NCI-H2196 treated with DMSO at 0.1 percent for 48 hours (cell line): ENCODE measurements around the gene ZXDC.

Source experiments
- DNase-seq: peaks from one replicate; lab custom pipeline; 2025; ENCODE audit not compliant: unreplicated experiment; lab: John Stamatoyannopoulos, UW

The ZXDC gene

GRCh38 chr3:126474498-126475412, 936 bp downstream of the ZXDC start:
- no peak for DNase-seq

GRCh38 chr3:126473292-126474168, 2.2 kb downstream of the ZXDC start:
- DNase-seq, result no peak

- DNase-seq, result peak; percentile 63
These were observed 3.2 kb downstream of the ZXDC start for GRCh38 chr3:126472277-126473006.

- no peak for DNase-seq
These were observed 6.2 kb downstream of the ZXDC start for GRCh38 chr3:126469479-126469878.

- no peak for DNase-seq
These were observed 7.4 kb downstream of the ZXDC start for GRCh38 chr3:126468028-126468891.

GRCh38 chr3:126467611-126467955, 8.1 kb downstream of the ZXDC start:
- DNase-seq, result no peak

GRCh38 chr3:126466886-126467610, 8.6 kb downstream of the ZXDC start:
- DNase-seq, result peak; percentile 19

GRCh38 chr3:126465928-126466544, 9.7 kb downstream of the ZXDC start:
- no peak for DNase-seq

GRCh38 chr3:126464997-126465396, 10.7 kb downstream of the ZXDC start:
- DNase-seq, result no peak

- DNase-seq, result no peak
These were observed 11.2 kb downstream of the ZXDC start for GRCh38 chr3:126464494-126464893.

GRCh38 chr3:126464093-126464492, 11.6 kb downstream of the ZXDC start:
- DNase-seq, result no peak

- no peak for DNase-seq
These were observed 12.2 kb downstream of the ZXDC start for GRCh38 chr3:126463521-126463920.

- no peak for DNase-seq
These were observed 14.1 kb downstream of the ZXDC start for GRCh38 chr3:126461450-126462070.

GRCh38 chr3:126460381-126460780, 15.3 kb downstream of the ZXDC start:
- DNase-seq, result no peak

- no peak for DNase-seq
These were observed 15.9 kb downstream of the ZXDC start for GRCh38 chr3:126459763-126460127.

GRCh38 chr3:126459111-126459762, 16.5 kb downstream of the ZXDC start:
- DNase-seq, result no peak

GRCh38 chr3:126456766-126457388, 18.8 kb downstream of the ZXDC start:
- DNase-seq, result no peak

GRCh38 chr3:126456211-126456610, 19.5 kb downstream of the ZXDC start:
- DNase-seq, result no peak
